ENCODE data around the gene GYS1.
A peak's percentile ranks its signal among the peaks of the same experiment; 100 is the strongest.

The GYS1 gene

GRCh38 chr19:48988286-48988685 lies 4.8 kb downstream of the GYS1 start:
- no peak for DNase-seq

GRCh38 chr19:48987323-48987722 lies 5.8 kb downstream of the GYS1 start:
- DNase-seq = no peak

GRCh38 chr19:48986211-48986610 lies 6.9 kb downstream of the GYS1 start:
- DNase-seq = no peak

GRCh38 chr19:48985711-48986110 lies 7.4 kb downstream of the GYS1 start:
- no peak for DNase-seq

GRCh38 chr19:48982280-48982679 lies 10.8 kb downstream of the GYS1 start:
- no peak for DNase-seq

- no peak for DNase-seq
These were observed 16.0 kb downstream of the GYS1 start for GRCh38 chr19:48977061-48977460.

- DNase-seq = peak in 1 of 2 donors; percentile 15
These were observed 16.9 kb downstream of the GYS1 start for GRCh38 chr19:48975947-48976847.

- peak; percentile 51 to 83 for DNase-seq
These were observed 22.1 kb downstream of the GYS1 start for GRCh38 chr19:48970923-48971395.

- DNase-seq = no peak
These were observed 22.9 kb downstream of the GYS1 start for GRCh38 chr19:48970139-48970766.

GRCh38 chr19:48969276-48970138 lies 23.6 kb downstream of the GYS1 start:
- DNase-seq = no peak

- no peak for DNase-seq
These were observed 24.3 kb downstream of the GYS1 start for GRCh38 chr19:48968813-48969218.

- DNase-seq = no peak
These were observed 24.9 kb downstream of the GYS1 start for GRCh38 chr19:48968179-48968661.

GRCh38 chr19:48967346-48968178 lies 25.5 kb downstream of the GYS1 start:
- peak in 1 of 2 donors; percentile 25 for DNase-seq

GRCh38 chr19:48966541-48967345 lies 26.4 kb downstream of the GYS1 start:
- DNase-seq = no peak

- peak; percentile 49 to 77 for DNase-seq
These were observed 27.1 kb downstream of the GYS1 start for GRCh38 chr19:48965806-48966540.

- peak; percentile 88 to 91 for DNase-seq
These were observed 27.9 kb downstream of the GYS1 start, which contains the start of gene FTL for GRCh38 chr19:48965040-48965805. TSS of gene FTL (plus strand) at chr19:48965309. CDS start at chr19:48965508, 199 bp downstream.

GRCh38 chr19:48964205-48965039 lies 28.7 kb downstream of the GYS1 start:
- DNase-seq = no peak

Measured in bone marrow (tissue), 2 donors.